ENCODE results near the gene FHL5. TPM values are rescaled to one million over a fixed set of nuclear protein-coding genes. Genes with fewer than 3 reads are reported as not detected.

The FHL5 gene
- total RNA-seq, 1 experiment from 2014 or later, result not detected

GRCh38 chr6:96521644-96522464 lies 41.1 kb upstream of the FHL5 start, which contains the start of gene UFL1:
TSS of gene UFL1 (plus strand) at chr6:96521806. CDS start at chr6:96521874, 68 bp downstream.
- H3K56ac ChIP-seq (ENCODE audit: insufficient read length, low read depth, low read length), result no peak within 1 kb of the TSS
- Mint-ChIP-seq H3K27me3 (ENCODE audit: low read depth) (no peaks in the 10 kb centered on the region), H3K9me3 (no peaks in the 10 kb centered on the region), H3K4me3 (peak within 1 kb of the TSS; percentile 97 to 98), H3K4me1 (peaks cover 31 to 38% of the 10 kb centered on the region in 2 experiments), H3K36me3 (ENCODE audit: insufficient read depth in 1 of 3, low read depth in 3 of 3) (peaks cover 0 to 18% (median 7%) of the 10 kb centered on the region in 3 experiments; a peak in 6 of 7 replicates), H3K27ac (peak within 1 kb of the TSS; percentile 97 to 100 (median 99))
- peak within 1 kb of the TSS; percentile 9 for H4K5ac ChIP-seq (ENCODE audit: insufficient read length, low read depth, low read length)
- TF ChIP-seq CTCF (conservative IDR thresholded peaks at IDR 0.05), result no peak; the same call in 2 of the 3 replicates
- H3K4ac ChIP-seq (ENCODE audit: low read depth, low read length), result peak within 1 kb of the TSS; percentile 7; the same call in 1 of the 2 replicates
- no peak within 1 kb of the TSS for H4K91ac ChIP-seq (ENCODE audit: insufficient read length, low read depth, low read length)
- peak within 1 kb of the TSS; percentile 69 for H2BK5ac ChIP-seq (ENCODE audit: insufficient read length, low read length)
- peak within 1 kb of the TSS; percentile 24 for H3K27ac ChIP-seq (ENCODE audit: insufficient read length, low read depth, low read length)
- H2BK12ac ChIP-seq (ENCODE audit: insufficient read length, low read depth, low read length), result no peak within 1 kb of the TSS
- no peaks in the 10 kb centered on the region for H3K27me3 ChIP-seq (ENCODE audit: insufficient read depth, low read length)
- H2BK120ac ChIP-seq (ENCODE audit: low read depth, low read length, poor library complexity, severe bottlenecking), result peak within 1 kb of the TSS; percentile 79
- no peaks in the 10 kb centered on the region for H3K23me2 ChIP-seq (ENCODE audit: insufficient read length, low read depth, low read length, poor library complexity, severe bottlenecking)
- peak within 1 kb of the TSS; percentile 94 for H3T11ph ChIP-seq (ENCODE audit: low read length)
- H3K79me1 ChIP-seq (ENCODE audit: insufficient read depth, low read depth, low read length, poor library complexity, severe bottlenecking), result no peaks in the 10 kb centered on the region
- peaks cover 3% of the 10 kb centered on the region; the same call in 1 of the 2 replicates for H3K4me1 ChIP-seq (ENCODE audit: insufficient read depth, low read length)
- H3K9ac ChIP-seq (ENCODE audit: extremely low read depth, insufficient read length, low read length), result peak within 1 kb of the TSS; percentile 97
- no peak within 1 kb of the TSS for H2AK5ac ChIP-seq (ENCODE audit: insufficient read length, low read length)
- peak within 1 kb of the TSS; percentile 94 for H3K18ac ChIP-seq (ENCODE audit: insufficient read length, low read depth, low read length)
- no peak within 1 kb of the TSS for H4K8ac ChIP-seq (replicated peaks; ENCODE audit: insufficient read length, low read depth, low read length)
- peak; percentile 95 for DNase-seq
- H3K4me2 ChIP-seq (ENCODE audit: insufficient read depth, insufficient read length, low read length), result peak within 1 kb of the TSS; percentile 74
- H2BK15ac ChIP-seq (ENCODE audit: low read depth, low read length), result no peak within 1 kb of the TSS
- WGBS (ENCODE audit: extremely low coverage, insufficient read length, low lambda C conversion rate), result no CpG with 5 or more reads among the region's 63 CpGs
- H2AFZ ChIP-seq (ENCODE audit: low read length), result no peak within 1 kb of the TSS
- H3K79me2 ChIP-seq (ENCODE audit: insufficient read depth, low read length), result no peaks in the 10 kb centered on the region
- no peaks in the 10 kb centered on the region for H3K9me3 ChIP-seq (ENCODE audit: control insufficient read depth, low read depth, low read length)
- H2BK20ac ChIP-seq (ENCODE audit: low read depth, low read length, poor library complexity, severe bottlenecking), result no peak within 1 kb of the TSS
- no peaks in the 10 kb centered on the region for H4K20me1 ChIP-seq (ENCODE audit: control insufficient read depth, insufficient read depth, insufficient read length)
- peak within 1 kb of the TSS; percentile 94 for H3K14ac ChIP-seq (ENCODE audit: insufficient read depth, low read length)
- H3K23ac ChIP-seq (ENCODE audit: insufficient read length, low read depth, low read length), result no peak within 1 kb of the TSS

All from H9 (cell line).